Tibial nerve (tissue), 4 donors: Measurements from ENCODE around the gene IL3. TPM values are rescaled to one million over a fixed set of nuclear protein-coding genes. Genes with fewer than 3 reads are reported as not detected.

Experiments used
- DNase-seq, 2 donors: peaks; one replicate each; pipeline ENCODE4 v3.0.0-alpha.2; 2019; ENCODE audit warnings: low spot score in 2 of 2
- H3K27ac ChIP-seq, 4 donors: fragments of 200-600 bp; sonication (generic) in 3 of 4; one replicate each; pipeline ENCODE4 v1.5.1; 2017 to 2019; ENCODE audit warnings: mild to moderate bottlenecking in 1 of 4
- H3K27me3 ChIP-seq, 2 donors: fragments of 200-600 bp; sonication (generic) in 1 of 2; one replicate each; pipeline versions ENCODE4 v1.5.1 to v1.6.0; 2017 to 2019
- H3K36me3 ChIP-seq, 3 donors: fragments of 200-600 bp; sonication (generic); one replicate each; pipeline ENCODE4 v1.5.1; 2018 to 2019
- H3K4me1 ChIP-seq, 4 donors: fragments of 200-600 bp; sonication (generic) in 3 of 4; one replicate each; pipeline ENCODE4 v1.5.1; 2017 to 2019
- H3K4me3 ChIP-seq, 4 donors: fragments of 200-600 bp; sonication (generic) in 3 of 4; one replicate each; pipeline ENCODE4 v1.5.1; 2017 to 2019; ENCODE audit warnings: mild to moderate bottlenecking in 1 of 4, moderate library complexity in 1 of 4
- H3K9me3 ChIP-seq, 4 donors: fragments of 200-600 bp; sonication (generic) in 3 of 4; one replicate each; pipeline ENCODE4 v1.5.1; 2017 to 2019
- EP300 ChIP-seq, 2 donors: sonication (generic); formaldehyde crosslinking; IDR thresholded peaks; one replicate each; pipeline ENCODE4 v1.6.1; 2017; ENCODE audit warnings: antibody characterized with exemption in 2 of 2, mild to moderate bottlenecking in 1 of 2
- POLR2A ChIP-seq, 2 donors: fragments of 450-650 bp; IDR thresholded peaks; one replicate each; pipeline ENCODE4 v1.6.1; 2017; ENCODE audit warnings: antibody characterized with exemption in 2 of 2, mild to moderate bottlenecking in 2 of 2, moderate library complexity in 2 of 2
- WGBS, 2 donors: methylation state at CpG; one replicate each; pipeline ENCODE4 v1.1.5; 2018; 5-methylcytosine and 5-hydroxymethylcytosine counted together
- total RNA-seq, 4 donors: library from RNA; depleted of rRNA; stranded (reverse); fragments of >200 nt; gene quantifications; one replicate each; pipeline ENCODE4 v1.1.0, GENCODE V29; 2016
- TF ChIP-seq, protein P1 (sequence below), 5 experiments: fragments of 200-600 bp in 3 of 5; fragments of 450-650 bp in 2 of 5; sonication (generic) in 3 of 5; IDR thresholded peaks; one replicate each; pipeline ENCODE4 v1.5.1; 2016 to 2019; ENCODE audit warnings: antibody characterized with exemption in 5 of 5, mild to moderate bottlenecking in 3 of 5, moderate library complexity in 2 of 5

IL3 gene
- total RNA-seq, 4 donors from 2014 or later, result not detected

- no peaks in the 10 kb centered on the region for H3K27me3 ChIP-seq
- DNase-seq, result no peak
- TF ChIP-seq, protein P1, sequence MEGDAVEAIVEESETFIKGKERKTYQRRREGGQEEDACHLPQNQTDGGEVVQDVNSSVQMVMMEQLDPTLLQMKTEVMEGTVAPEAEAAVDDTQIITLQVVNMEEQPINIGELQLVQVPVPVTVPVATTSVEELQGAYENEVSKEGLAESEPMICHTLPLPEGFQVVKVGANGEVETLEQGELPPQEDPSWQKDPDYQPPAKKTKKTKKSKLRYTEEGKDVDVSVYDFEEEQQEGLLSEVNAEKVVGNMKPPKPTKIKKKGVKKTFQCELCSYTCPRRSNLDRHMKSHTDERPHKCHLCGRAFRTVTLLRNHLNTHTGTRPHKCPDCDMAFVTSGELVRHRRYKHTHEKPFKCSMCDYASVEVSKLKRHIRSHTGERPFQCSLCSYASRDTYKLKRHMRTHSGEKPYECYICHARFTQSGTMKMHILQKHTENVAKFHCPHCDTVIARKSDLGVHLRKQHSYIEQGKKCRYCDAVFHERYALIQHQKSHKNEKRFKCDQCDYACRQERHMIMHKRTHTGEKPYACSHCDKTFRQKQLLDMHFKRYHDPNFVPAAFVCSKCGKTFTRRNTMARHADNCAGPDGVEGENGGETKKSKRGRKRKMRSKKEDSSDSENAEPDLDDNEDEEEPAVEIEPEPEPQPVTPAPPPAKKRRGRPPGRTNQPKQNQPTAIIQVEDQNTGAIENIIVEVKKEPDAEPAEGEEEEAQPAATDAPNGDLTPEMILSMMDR (IDR thresholded peaks at IDR 0.05), result no peak
- no peak for TF ChIP-seq EP300 (IDR thresholded peaks at IDR 0.05)
- TF ChIP-seq POLR2A (IDR thresholded peaks at IDR 0.05), result no peak
- no peaks in the 10 kb centered on the region for H3K36me3 ChIP-seq
- H3K27ac ChIP-seq, result no peak overlapping the region
- 82 to 86% methylated on average over 13 of the region's 13 CpGs for WGBS, 2 donors
- H3K4me3 ChIP-seq, result no peak overlapping the region
- no peaks in the 10 kb centered on the region for H3K9me3 ChIP-seq
- no peaks in the 10 kb centered on the region for H3K4me1 ChIP-seq
Observed at GRCh38 chr5:132065951-132066701, 5.7 kb downstream of the IL3 start.

- 91 to 99% methylated on average over 4 of the region's 4 CpGs for WGBS, 2 donors
- DNase-seq, result no peak
- no peaks in the 10 kb centered on the region for H3K4me1 ChIP-seq
Observed at GRCh38 chr5:132066871-132067270, 6.4 kb downstream of the IL3 start.

GRCh38 chr5:132067451-132067850, 7.0 kb downstream of the IL3 start:
- no peak for DNase-seq
- WGBS, 2 donors, result 85 to 88% methylated on average over 8 to 11 of the region's 11 CpGs
- no peak overlapping the region for H3K27ac ChIP-seq
- H3K4me3 ChIP-seq, result no peak overlapping the region
- H3K36me3 ChIP-seq, result no peaks in the 10 kb centered on the region
- no peaks in the 10 kb centered on the region for H3K27me3 ChIP-seq
- no peak for TF ChIP-seq POLR2A (IDR thresholded peaks at IDR 0.05)
- no peak for TF ChIP-seq EP300 (IDR thresholded peaks at IDR 0.05)
- TF ChIP-seq, protein P1 (IDR thresholded peaks at IDR 0.05), result no peak
- H3K4me1 ChIP-seq, result no peaks in the 10 kb centered on the region
- no peaks in the 10 kb centered on the region for H3K9me3 ChIP-seq

More at GRCh38 chr5:132066871-132067270, 6.4 kb downstream of the IL3 start:
- no peaks in the 10 kb centered on the region for H3K36me3 ChIP-seq
- no peaks in the 10 kb centered on the region for H3K9me3 ChIP-seq
- H3K27ac ChIP-seq, result no peak overlapping the region
- H3K27me3 ChIP-seq, result no peaks in the 10 kb centered on the region
- no peak overlapping the region for H3K4me3 ChIP-seq
- TF ChIP-seq, protein P1 (IDR thresholded peaks at IDR 0.05), result no peak
- TF ChIP-seq POLR2A (IDR thresholded peaks at IDR 0.05) (no peak), EP300 (IDR thresholded peaks at IDR 0.05) (no peak)

- TF ChIP-seq, protein P1 (IDR thresholded peaks at IDR 0.05), result no peak
- TF ChIP-seq POLR2A (IDR thresholded peaks at IDR 0.05), result no peak
- TF ChIP-seq EP300 (IDR thresholded peaks at IDR 0.05), result no peak
- 84 to 95% methylated on average over 11 to 13 of the region's 13 CpGs for WGBS, 2 donors
- Histone ChIP-seq H3K4me3 (no peak overlapping the region), H3K27me3 (no peaks in the 10 kb centered on the region), H3K27ac (no peak overlapping the region), H3K4me1 (no peaks in the 10 kb centered on the region), H3K36me3 (no peaks in the 10 kb centered on the region), H3K9me3 (no peaks in the 10 kb centered on the region)
- DNase-seq, result no peak
Observed at GRCh38 chr5:132067941-132068808, 7.7 kb downstream of the IL3 start.

DNA sequence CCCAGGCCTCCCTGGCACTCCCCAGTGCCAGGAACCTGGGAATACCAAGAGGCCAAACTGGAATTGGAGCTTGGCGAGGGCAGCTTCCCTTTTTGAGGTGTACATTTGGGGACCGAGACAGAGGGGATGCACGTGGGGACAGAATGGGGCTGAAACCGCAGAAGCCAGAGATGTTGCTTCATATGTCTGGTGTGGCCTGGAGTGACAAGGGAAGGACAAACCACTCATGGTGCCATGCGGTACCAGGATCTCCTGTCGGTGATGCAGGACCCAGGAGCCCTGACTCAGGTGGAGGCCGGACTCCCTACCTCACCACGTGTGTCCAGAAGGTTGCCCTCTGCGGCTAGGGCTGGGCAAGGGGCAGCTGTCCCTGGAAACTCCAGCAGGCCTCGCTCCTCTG, 9.1 kb downstream of the IL3 start:
- WGBS, 2 donors, result 81 to 88% methylated on average over 10 of the region's 10 CpGs
- TF ChIP-seq, protein P1 (IDR thresholded peaks at IDR 0.05), result no peak
- no peak for TF ChIP-seq EP300 (IDR thresholded peaks at IDR 0.05)
- no peak for TF ChIP-seq POLR2A (IDR thresholded peaks at IDR 0.05)

More for the DNA sequence above, 9.1 kb downstream of the IL3 start:
- H3K27me3 ChIP-seq, result no peaks in the 10 kb centered on the region
- H3K9me3 ChIP-seq, result no peaks in the 10 kb centered on the region
- H3K4me1 ChIP-seq, result no peaks in the 10 kb centered on the region
- H3K4me3 ChIP-seq, result no peak overlapping the region
- H3K27ac ChIP-seq, result no peak overlapping the region
- no peak for DNase-seq
- H3K36me3 ChIP-seq, result no peaks in the 10 kb centered on the region
